ENCODE data around the gene CAPN12. TPM values are rescaled to one million over a fixed set of nuclear protein-coding genes. Genes with fewer than 3 reads are reported as not detected.

Gene CAPN12
- total RNA-seq, 1 experiment from 2014 or later: 0.69 TPM

- TF ChIP-seq EZH2 (IDR thresholded peaks at IDR 0.05; ENCODE audit: borderline replicate concordance, low read depth, low read length, poor library complexity, severe bottlenecking) (no peak), CTCF (conservative IDR thresholded peaks at IDR 0.05; ENCODE audit: low read depth, low read length) (peak; percentile 83)
- no peaks in the 10 kb centered on the region for H3K4me1 ChIP-seq (ENCODE audit: insufficient read depth, low read length, poor library complexity, severe bottlenecking)
- H3K27ac ChIP-seq (ENCODE audit: low read depth, low read length, poor library complexity, severe bottlenecking): no peak overlapping the region
- H3K27me3 ChIP-seq (replicated peaks; ENCODE audit: insufficient read depth, low read depth, low read length, poor library complexity): no peaks in the 10 kb centered on the region
- no TSS peak for BruUV-seq (replicated peaks)
- CTCF ChIA-PET: interaction anchor here (0.6 to 1.1 kb wide), 4 partner anchors 9 to 729 kb away, joined by 3 to 4 read pairs (median 3); no protein-coding TSS in a partner anchor
- peak overlapping the region; percentile 17 for H3K4me3 ChIP-seq (ENCODE audit: low read depth, low read length, poor library complexity, severe bottlenecking)
- POLR2A ChIA-PET (ENCODE audit: low non-redundant PET): interaction anchor here (0.6 to 0.7 kb wide), 2 partner anchors 18 to 80 kb away, joined by 3 to 9 read pairs; no protein-coding TSS in a partner anchor
- H3K36me3 ChIP-seq (ENCODE audit: insufficient read depth, low read length, poor library complexity, severe bottlenecking): no peaks in the 10 kb centered on the region
- no peaks in the 10 kb centered on the region for H3K9me3 ChIP-seq (ENCODE audit: low read depth, low read length, poor library complexity, severe bottlenecking)
- intact Hi-C loops (cut with micrococcal nuclease; ENCODE audit: unreplicated experiment): no loop called here
- DNase-seq (ENCODE audit: low spot score): peak; percentile 76
Observed at GRCh38 chr19:38769635-38770211, 25.4 kb upstream of the CAPN12 start.

- no peaks in the 10 kb centered on the region for H3K9me3 ChIP-seq (ENCODE audit: low read depth, low read length, poor library complexity, severe bottlenecking)
- POLR2A ChIA-PET (ENCODE audit: low non-redundant PET): no interaction called here
- H3K4me3 ChIP-seq (ENCODE audit: low read depth, low read length, poor library complexity, severe bottlenecking): no peak overlapping the region
- BruUV-seq (replicated peaks): no TSS peak
- intact Hi-C loops (cut with micrococcal nuclease; ENCODE audit: unreplicated experiment): no loop called here
- DNase-seq (ENCODE audit: low spot score): no peak
- H3K27ac ChIP-seq (ENCODE audit: low read depth, low read length, poor library complexity, severe bottlenecking): no peak overlapping the region
- no peaks in the 10 kb centered on the region for H3K36me3 ChIP-seq (ENCODE audit: insufficient read depth, low read length, poor library complexity, severe bottlenecking)
- H3K27me3 ChIP-seq (replicated peaks; ENCODE audit: insufficient read depth, low read depth, low read length, poor library complexity): no peaks in the 10 kb centered on the region
- TF ChIP-seq CTCF (conservative IDR thresholded peaks at IDR 0.05; ENCODE audit: low read depth, low read length) (no peak), EZH2 (IDR thresholded peaks at IDR 0.05; ENCODE audit: borderline replicate concordance, low read depth, low read length, poor library complexity, severe bottlenecking) (no peak)
- no peaks in the 10 kb centered on the region for H3K4me1 ChIP-seq (ENCODE audit: insufficient read depth, low read length, poor library complexity, severe bottlenecking)
- CTCF ChIA-PET: no interaction called here
Observed at GRCh38 chr19:38766276-38767047, 22.2 kb upstream of the CAPN12 start.

DNA sequence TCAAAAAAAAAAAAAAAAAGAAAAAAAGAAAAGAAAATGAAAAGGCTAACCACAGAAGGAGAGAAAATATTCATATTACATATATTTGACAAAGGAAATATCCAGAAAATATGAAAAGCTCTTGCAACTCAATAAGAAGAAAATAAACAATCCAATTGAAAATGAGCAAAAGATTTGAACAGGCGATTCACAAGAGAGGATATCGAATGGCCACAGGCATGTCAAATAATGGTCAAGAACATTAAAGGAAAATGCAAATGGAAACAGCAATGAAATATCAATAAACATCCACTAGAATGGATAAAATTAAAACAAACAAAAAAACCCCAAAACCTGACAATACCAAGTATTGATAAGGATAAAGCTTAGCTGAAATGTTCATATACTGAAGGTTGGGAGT lies 20.9 kb upstream of the CAPN12 start:
- Histone ChIP-seq H3K36me3 (ENCODE audit: insufficient read depth, low read length, poor library complexity, severe bottlenecking) (no peaks in the 10 kb centered on the region), H3K27ac (ENCODE audit: low read depth, low read length, poor library complexity, severe bottlenecking) (no peak overlapping the region), H3K4me3 (ENCODE audit: low read depth, low read length, poor library complexity, severe bottlenecking) (no peak overlapping the region), H3K4me1 (ENCODE audit: insufficient read depth, low read length, poor library complexity, severe bottlenecking) (no peaks in the 10 kb centered on the region), H3K9me3 (ENCODE audit: low read depth, low read length, poor library complexity, severe bottlenecking) (no peaks in the 10 kb centered on the region), H3K27me3 (replicated peaks; ENCODE audit: insufficient read depth, low read depth, low read length, poor library complexity) (no peaks in the 10 kb centered on the region)
- no TSS peak for BruUV-seq (replicated peaks)
- intact Hi-C loops (cut with micrococcal nuclease; ENCODE audit: unreplicated experiment): no loop called here
- ChIA-PET CTCF (no interaction called here), POLR2A (ENCODE audit: low non-redundant PET) (interaction anchor here (0.6 kb wide), 1 partner anchor 18 kb away, joined by 3 read pairs; no protein-coding TSS in a partner anchor)
- TF ChIP-seq CTCF (conservative IDR thresholded peaks at IDR 0.05; ENCODE audit: low read depth, low read length) (no peak), EZH2 (IDR thresholded peaks at IDR 0.05; ENCODE audit: borderline replicate concordance, low read depth, low read length, poor library complexity, severe bottlenecking) (no peak)
- DNase-seq (ENCODE audit: low spot score): no peak
